H4 (cell line): ENCODE data around the gene AUTS2. TPM values are rescaled to one million over a fixed set of nuclear protein-coding genes. Genes with fewer than 3 reads are reported as not detected.
A peak's percentile ranks its signal among the peaks of the same experiment; 100 is the strongest.

Source experiments
- DNase-seq: peaks from one replicate; pipeline ENCODE4 v3.0.0-alpha.2; 2015; ENCODE audit warnings: low spot score
- total RNA-seq: library from RNA; depleted of rRNA; stranded (reverse); fragments of >200 nt; shearing (Covaris generic); gene quantifications from 2 replicates; pipeline ENCODE4 v1.2.3, GENCODE V29; 2014

Gene AUTS2
- total RNA-seq, 1 experiment from 2014 or later = 4.1 TPM

DNA sequence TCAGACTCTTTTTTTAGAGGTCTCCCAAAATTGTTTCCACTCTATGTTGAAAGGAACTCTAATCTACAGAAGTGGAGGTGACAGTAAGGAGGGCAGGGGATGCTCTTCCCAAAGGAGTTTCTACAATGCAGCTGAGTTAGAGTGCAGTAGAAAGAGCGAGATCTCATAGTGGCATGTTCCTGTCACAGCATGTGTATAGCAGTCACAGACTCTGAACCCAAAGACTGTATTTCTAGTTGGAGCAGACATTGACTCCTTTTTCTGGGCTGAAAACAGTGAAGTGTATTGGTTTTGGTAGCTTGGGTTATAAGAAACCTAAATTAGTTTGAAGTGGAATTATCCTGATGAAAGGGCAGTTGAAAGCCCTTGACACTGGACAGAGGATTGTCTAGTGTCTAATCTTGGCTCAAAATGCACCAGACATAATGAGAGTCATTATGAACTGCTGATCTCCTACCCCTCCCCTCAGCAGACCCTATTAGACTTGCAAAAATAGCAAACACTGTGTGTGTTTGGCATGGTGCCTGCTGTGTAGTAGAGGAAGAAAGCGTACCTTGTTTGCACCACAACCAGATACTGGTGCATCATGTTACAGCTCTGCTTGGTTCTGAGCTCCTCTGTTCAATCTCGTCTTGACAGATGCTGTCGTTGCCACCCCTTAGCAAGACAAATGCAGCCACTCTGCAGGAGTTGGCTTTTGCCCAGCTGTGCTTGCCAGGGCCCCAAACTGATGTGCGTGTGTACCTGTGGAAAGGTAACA is 336.0 kb downstream of the AUTS2 start:
- no peak for DNase-seq

- no peak for DNase-seq
These were observed 336.8 kb downstream of the AUTS2 start for GRCh38 chr7:69935107-69935506.

GRCh38 chr7:69937097-69937496 is 338.8 kb downstream of the AUTS2 start:
- DNase-seq = no peak

GRCh38 chr7:69939317-69939716 is 341.0 kb downstream of the AUTS2 start:
- no peak for DNase-seq

- no peak for DNase-seq
These were observed 342.9 kb downstream of the AUTS2 start for GRCh38 chr7:69941077-69941651.

- DNase-seq = no peak
These were observed 344.3 kb downstream of the AUTS2 start for GRCh38 chr7:69942573-69942972.

GRCh38 chr7:69946901-69947300 is 348.6 kb downstream of the AUTS2 start:
- DNase-seq = no peak

GRCh38 chr7:69947998-69948397 is 349.7 kb downstream of the AUTS2 start:
- DNase-seq = no peak

DNA sequence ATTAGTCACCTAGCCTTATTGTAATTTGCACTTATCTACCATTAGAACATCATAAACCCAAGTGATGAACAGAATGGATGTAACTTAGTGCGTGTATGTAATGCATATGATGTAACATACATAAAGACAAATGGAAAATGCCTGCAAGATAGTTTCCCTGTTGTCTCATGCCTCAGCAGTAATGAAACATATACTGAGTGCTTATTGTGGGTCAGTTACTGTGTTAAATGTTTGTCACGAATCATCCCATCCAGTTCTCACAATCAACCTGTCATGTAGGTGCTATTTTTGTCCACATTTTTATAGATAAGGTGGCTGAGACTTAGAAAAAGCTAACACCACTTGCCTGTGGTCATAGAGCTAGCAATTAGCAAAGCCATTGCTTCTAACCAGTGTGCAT is 350.8 kb downstream of the AUTS2 start:
- DNase-seq = no peak

- no peak for DNase-seq
These were observed 353.2 kb downstream of the AUTS2 start for GRCh38 chr7:69951458-69951857.

GRCh38 chr7:69953136-69954067 is 355.1 kb downstream of the AUTS2 start:
- no peak for DNase-seq

DNA sequence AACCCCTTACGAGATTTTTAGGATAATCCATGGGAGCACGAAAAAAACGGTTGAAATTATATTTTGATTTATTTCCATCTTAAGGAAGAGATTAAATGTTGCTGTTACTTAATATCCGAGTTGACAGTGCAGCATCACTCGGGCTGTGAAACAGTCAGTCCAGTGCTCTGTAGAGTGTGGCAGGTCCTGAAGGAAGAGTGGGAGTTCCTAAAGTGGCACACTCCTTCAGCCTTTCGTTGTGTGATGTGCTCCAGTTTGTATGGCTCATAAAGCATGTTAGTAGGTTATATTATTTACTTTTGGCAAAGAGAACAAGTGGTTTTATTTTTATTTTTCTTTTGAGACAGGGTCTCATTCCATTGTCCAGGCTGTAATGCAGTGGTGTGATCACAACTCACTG is 358.3 kb downstream of the AUTS2 start:
- DNase-seq = no peak

DNA sequence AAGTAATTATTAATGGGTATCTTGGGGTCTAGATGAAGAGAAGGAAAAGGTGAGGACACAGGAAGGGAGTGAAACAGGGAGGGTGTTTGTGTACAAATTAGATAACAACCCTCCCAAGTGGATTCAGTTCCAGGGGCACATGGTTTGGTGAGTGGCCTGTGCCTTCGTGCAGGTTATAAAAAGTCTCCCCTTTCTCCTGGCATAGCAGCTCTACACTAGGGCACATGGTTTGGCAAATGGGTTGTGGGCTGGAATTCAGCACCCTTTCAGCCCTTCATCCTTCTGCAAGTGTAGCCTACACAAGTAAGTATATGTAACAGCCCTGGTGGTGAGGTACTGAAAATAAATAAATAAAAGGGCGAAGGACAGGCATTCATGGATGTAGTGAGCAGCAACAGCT is 359.4 kb downstream of the AUTS2 start:
- no peak for DNase-seq

DNA sequence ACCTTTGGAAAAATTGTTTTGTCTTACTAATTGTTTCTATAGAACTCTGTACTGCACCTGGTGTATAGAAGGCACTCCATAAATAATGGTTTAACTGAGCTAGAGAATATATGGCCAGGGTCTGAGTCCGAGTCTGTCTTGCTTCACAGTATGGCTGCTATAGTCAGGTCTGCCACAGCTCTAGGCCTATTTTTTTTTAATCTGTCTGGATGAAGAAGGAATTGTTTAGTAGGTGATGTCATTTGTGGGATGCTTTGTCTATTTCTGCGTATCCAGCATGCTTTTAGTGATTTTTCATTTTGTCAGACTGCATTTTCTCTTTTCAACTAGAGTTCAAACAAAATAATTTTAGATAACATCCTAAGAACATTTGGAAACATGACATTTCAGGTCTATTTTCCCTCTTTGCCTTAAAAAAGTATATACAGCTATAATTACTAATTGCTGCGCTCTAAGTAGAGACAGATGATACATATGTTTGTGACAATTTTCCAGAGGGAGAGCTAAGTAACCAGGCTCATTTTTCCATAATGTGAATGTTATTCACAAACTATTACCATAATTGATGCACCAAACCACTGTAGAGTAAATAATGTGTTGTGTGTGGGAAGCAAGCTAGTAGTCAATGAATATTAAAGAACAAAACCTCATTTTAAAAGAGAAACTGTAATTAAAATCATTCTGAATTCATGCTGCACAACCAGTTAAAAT is 361.7 kb downstream of the AUTS2 start:
- no peak for DNase-seq

GRCh38 chr7:69961436-69961835 is 363.2 kb downstream of the AUTS2 start:
- DNase-seq = no peak

DNA sequence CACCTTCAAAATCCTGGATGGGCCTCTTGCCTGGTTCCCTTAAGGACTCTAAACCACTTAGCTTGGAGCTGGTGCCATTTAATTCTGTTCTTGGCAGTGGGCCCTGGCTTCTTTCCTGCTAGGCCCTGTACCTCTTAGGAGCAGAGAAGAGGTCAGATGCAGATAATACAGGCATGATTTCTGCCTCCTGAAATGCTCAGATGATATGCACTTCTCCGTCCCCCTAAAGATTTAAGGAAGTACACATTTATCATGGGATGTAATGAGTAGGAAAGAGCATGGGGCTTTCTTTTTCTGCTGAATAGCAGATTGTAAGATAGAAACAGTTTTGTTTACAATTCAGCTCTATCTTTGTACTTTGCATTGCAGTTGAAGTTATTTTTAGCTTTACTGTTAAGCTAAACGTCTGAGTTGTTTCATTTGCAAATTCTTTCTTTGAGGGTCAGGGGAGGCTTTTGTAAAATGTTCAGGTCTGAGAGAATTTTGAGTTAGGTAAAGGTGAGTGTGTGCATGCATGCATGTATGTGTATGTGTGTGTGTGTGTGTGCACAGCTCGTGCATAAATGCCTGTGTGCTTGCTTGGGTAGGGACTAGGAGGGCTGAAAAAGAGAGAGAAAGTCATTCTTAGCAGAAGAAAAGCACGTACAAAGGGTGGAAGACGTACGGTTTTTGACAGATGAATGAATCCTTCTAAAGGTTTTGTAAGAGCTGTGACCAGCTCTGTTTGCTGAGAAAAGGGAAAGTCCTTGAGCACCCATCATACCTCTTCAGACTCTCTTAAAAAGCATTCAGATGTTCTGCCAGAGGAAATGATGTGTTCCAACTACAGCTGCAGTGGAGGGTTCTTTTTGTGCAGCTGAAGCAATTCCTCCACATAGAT is 364.2 kb downstream of the AUTS2 start:
- DNase-seq = peak; percentile 22

GRCh38 chr7:69963393-69963792 is 365.1 kb downstream of the AUTS2 start:
- DNase-seq = no peak

DNA sequence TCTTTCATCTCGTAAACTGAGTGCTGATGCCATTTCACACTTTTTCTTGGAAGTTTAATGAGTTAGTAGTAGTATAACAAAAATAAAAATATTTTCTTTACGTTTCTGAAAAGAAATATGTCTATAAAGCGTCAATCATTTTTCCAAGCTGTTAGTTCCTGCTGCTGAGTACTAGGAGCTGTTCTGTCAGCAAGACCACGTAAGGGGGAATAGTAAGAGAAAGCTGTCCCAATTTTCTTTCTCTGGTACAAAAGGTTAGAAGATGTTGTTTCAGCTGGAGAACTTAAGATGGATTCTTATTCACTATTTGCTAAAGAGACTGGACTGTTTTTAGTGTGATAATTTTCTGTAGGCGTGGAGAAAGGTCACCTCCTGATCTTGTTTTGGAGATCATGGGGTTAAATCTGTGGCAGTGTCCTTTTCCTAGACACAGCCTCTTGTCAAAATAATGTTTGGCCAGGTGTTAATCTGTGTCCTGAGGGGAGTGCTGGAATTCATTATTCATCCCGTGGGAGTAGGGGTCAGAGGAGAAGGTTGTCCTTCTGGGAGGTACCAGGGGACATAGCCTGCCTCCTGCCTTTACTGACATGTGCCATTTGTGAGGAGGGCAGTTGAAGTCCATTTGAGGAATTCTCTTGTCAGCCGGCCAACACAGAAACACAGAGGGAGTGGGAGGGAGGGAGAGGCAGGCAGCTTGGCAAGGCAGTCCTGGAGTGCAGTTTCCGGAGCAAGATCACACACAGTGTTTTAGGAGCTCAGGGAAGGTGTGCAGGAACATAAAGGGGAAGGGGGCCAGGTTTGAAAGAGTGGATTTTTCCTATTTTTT is 368.7 kb downstream of the AUTS2 start:
- DNase-seq = no peak

- no peak for DNase-seq
These were observed 369.6 kb downstream of the AUTS2 start for GRCh38 chr7:69967689-69968450.
